Ishikawa (cell line): ENCODE data around the gene CXorf49.

Source experiments
- CEBPB ChIP-seq: IDR thresholded peaks from 2 replicates; pipeline ENCODE4 v1.6.1; 2012
- CREB1 ChIP-seq: IDR thresholded peaks from 2 replicates; pipeline ENCODE4 v1.6.1; 2012; ENCODE audit warnings: low read depth
- EGR1 ChIP-seq: IDR thresholded peaks from 2 replicates; pipeline ENCODE4 v1.6.1; 2012
- EP300 ChIP-seq: IDR thresholded peaks from 2 replicates; pipeline ENCODE4 v1.6.1; 2012; ENCODE audit warnings: borderline replicate concordance
- MAX ChIP-seq: IDR thresholded peaks from 2 replicates; pipeline ENCODE4 v1.6.1; 2012
- NFIC ChIP-seq: IDR thresholded peaks from 2 replicates; pipeline ENCODE4 v1.6.1; 2012
- RAD21 ChIP-seq: IDR thresholded peaks from 2 replicates; pipeline ENCODE4 v1.6.1; 2012; ENCODE audit warnings: low read depth
- REST ChIP-seq: IDR thresholded peaks from 2 replicates; pipeline ENCODE4 v1.6.1; 2012; ENCODE audit warnings: low read depth, mild to moderate bottlenecking
- TAF1 ChIP-seq: IDR thresholded peaks from 2 replicates; pipeline ENCODE4 v1.6.1; 2012; ENCODE audit warnings: low read depth, mild to moderate bottlenecking
- TCF12 ChIP-seq: IDR thresholded peaks from 2 replicates; pipeline ENCODE4 v1.6.1; 2012; ENCODE audit warnings: low read depth
- TEAD4 ChIP-seq: IDR thresholded peaks from 2 replicates; pipeline ENCODE4 v1.6.1; 2012
- YY1 ChIP-seq: IDR thresholded peaks from 2 replicates; pipeline ENCODE4 v1.6.1; 2012; ENCODE audit warnings: low read depth
- ZBTB7A ChIP-seq: IDR thresholded peaks from 2 replicates; pipeline ENCODE4 v1.6.1; 2012; ENCODE audit warnings: low read depth
- TF ChIP-seq, protein P1 (sequence below): IDR thresholded peaks from 2 replicates; pipeline ENCODE4 v1.6.1; 2012

Gene CXorf49

DNA sequence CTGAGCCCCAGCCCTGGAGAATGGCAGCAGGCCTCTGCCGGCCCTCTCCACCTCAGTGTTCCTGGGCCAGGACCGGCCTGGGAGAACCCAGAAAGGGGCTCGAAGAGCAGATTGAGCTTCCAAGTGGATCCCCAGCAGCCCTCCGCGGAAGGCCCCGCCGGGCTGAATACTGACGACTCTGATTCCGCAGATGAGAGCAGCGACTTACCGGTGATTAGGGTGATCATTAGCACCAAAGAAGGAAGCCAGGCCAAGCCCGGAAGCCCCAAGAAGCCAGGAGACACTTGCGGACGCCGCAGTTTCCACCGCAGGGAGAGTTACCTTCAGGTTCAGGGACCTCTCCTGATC is 49.9 kb downstream of the CXorf49 start:
- TF ChIP-seq YY1 (no peak), NFIC (no peak), RAD21 (no peak), REST (no peak), EP300 (no peak), MAX (no peak), CEBPB (no peak), ZBTB7A (no peak), TAF1 (no peak), TCF12 (no peak), TEAD4 (no peak), CREB1 (no peak)
- TF ChIP-seq, protein P1, sequence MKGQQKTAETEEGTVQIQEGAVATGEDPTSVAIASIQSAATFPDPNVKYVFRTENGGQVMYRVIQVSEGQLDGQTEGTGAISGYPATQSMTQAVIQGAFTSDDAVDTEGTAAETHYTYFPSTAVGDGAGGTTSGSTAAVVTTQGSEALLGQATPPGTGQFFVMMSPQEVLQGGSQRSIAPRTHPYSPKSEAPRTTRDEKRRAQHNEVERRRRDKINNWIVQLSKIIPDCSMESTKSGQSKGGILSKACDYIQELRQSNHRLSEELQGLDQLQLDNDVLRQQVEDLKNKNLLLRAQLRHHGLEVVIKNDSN: no peak

- no peak for TF ChIP-seq CEBPB
- no peak for TF ChIP-seq EGR1
- TF ChIP-seq, protein P1: no peak
- TF ChIP-seq MAX: no peak
- no peak for TF ChIP-seq EP300
- TF ChIP-seq YY1: no peak
- no peak for TF ChIP-seq CREB1
- no peak for TF ChIP-seq TCF12
Observed at GRCh38 chrX:71667328-71668247, 50.5 kb downstream of the CXorf49 start, which contains the start of gene LOC101059915. LOC101059915 (plus strand) TSS chrX:71667546.

DNA sequence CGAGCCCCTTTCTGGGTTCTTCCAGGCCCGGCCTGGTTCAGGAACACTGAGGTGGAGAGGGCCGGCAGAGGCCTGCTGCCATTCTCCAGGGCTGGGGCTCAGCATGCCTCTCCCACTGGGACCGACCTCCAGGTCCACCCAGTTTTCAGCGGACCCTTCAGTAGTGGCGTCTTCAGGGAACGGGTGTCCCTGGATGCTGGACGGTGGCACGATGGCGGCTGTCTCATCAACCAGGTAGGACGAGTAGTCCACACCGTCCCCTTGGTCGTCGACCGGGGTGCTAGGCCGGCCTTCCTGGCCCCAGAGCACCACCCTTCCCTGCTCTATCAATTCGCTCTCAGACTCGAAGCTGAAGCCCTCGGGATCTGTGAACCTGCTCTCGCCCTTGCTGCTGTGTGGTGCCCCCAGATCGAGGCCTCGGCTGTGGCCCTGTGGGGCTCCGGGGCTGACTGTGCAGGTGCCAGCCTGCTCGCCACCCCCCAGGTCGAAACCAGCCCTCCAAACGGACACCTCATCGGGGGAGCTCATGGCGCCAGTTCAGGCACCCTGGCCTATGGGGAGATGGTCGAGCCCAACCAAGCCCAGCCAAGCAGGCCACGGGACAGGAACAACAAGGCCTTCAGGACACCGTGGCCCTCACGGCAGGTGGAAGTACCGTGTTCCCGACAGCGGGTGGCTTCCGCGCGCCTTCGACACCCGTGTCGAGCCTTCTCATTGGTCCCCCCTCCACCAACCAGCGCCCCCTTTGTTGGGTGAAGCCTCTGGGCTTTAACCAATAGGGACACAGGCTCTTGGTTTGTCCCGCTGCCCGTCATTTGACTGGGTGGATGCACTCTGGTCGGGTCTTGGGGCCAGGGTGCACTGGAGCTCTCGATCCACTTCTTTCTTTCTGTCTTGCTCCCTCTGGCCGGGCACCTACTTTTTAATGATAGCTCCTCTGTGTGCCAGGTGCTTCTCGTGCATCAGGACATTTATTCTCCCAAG is 51.6 kb downstream of the CXorf49 start:
- TF ChIP-seq, protein P1: no peak
- no peak for TF ChIP-seq ZBTB7A
- no peak for TF ChIP-seq REST
- TF ChIP-seq CEBPB: no peak
- TF ChIP-seq NFIC: no peak

- TF ChIP-seq NFIC (no peak), EGR1 (no peak), REST (no peak), MAX (no peak)
Observed at GRCh38 chrX:71665747-71666146, 52.3 kb downstream of the CXorf49 start.
